GM12872 (cell line): Measurements from ENCODE around the gene PRKACA.
A peak's percentile ranks its signal among the peaks of the same experiment; 100 is the strongest.

ENCODE experiments used
- TF ChIP-seq, protein P1 (sequence below): IDR thresholded peaks from 3 replicates; pipeline ENCODE4 v1.5.1; 2011; ENCODE audit warnings: low read depth, mild to moderate bottlenecking, low read length, moderate library complexity; ENCODE audit not compliant: insufficient read depth

The PRKACA gene

GRCh38 chr19:14050961-14051360, 66.6 kb downstream of the PRKACA start:
- TF ChIP-seq, protein P1, sequence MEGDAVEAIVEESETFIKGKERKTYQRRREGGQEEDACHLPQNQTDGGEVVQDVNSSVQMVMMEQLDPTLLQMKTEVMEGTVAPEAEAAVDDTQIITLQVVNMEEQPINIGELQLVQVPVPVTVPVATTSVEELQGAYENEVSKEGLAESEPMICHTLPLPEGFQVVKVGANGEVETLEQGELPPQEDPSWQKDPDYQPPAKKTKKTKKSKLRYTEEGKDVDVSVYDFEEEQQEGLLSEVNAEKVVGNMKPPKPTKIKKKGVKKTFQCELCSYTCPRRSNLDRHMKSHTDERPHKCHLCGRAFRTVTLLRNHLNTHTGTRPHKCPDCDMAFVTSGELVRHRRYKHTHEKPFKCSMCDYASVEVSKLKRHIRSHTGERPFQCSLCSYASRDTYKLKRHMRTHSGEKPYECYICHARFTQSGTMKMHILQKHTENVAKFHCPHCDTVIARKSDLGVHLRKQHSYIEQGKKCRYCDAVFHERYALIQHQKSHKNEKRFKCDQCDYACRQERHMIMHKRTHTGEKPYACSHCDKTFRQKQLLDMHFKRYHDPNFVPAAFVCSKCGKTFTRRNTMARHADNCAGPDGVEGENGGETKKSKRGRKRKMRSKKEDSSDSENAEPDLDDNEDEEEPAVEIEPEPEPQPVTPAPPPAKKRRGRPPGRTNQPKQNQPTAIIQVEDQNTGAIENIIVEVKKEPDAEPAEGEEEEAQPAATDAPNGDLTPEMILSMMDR: 0 out of 3 replicates have a peak, but pooled peaks have one; percentile 9

GRCh38 chr19:14050512-14050911, 67.0 kb downstream of the PRKACA start:
- TF ChIP-seq, protein P1: no peak

- TF ChIP-seq, protein P1: peak; percentile 99
Observed at GRCh38 chr19:14048443-14049153, 69.0 kb downstream of the PRKACA start.

DNA sequence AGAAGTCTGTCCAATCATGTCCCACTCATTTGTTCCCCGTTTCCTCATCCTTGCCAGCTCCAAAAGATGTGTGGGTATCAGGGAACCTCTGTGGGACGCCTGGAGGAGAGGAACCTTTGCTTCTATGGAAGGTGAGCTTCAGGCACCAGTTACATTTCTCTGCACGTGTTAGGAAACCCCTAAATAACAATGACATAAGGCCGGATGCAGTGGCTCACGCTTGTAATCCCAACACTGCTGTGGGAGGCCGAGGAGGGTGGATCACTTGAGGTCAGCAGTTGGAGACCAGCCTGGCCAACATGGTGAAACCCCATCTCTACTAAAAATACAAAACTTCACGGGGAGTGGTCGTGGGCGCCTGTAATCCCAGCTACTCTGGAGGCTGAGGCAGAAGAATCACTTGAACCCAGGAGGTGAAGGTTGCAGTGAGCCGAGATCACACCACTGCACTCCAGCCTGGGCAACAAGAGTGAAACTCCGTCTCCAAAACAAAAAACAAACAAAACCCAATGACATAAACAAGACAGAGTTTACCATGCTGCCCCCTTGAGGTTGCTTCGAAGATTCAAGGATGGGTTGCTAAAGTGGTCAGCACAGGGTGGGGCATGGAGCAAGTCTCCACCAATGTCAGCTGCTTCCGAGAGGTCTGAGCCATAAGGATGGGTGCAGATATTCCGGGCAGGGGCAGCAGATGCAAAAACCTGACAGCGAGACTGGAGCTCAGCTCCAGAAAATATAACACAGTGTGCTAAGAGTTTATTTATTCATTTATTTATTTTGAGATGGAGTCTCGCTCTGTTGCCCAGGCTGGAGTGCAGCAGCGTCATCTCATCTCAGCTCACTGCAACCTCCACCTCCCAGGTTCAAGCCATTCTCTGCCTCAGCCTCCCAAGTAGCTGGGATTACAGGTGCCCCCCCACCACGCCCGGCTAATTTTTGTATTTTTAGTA, 74.6 kb downstream of the PRKACA start:
- TF ChIP-seq, protein P1: peak; percentile 66
